GM12875 (cell line): ENCODE results near the gene SMIM38.
"Not testable (repeated sequence)": the region's sequence is repeated elsewhere in the genome, so short reads cannot be mapped to it uniquely, and the experiment has no call there.

Experiments used
- H3K4me3 ChIP-seq: one replicate; pipeline ENCODE4 v1.5.1; 2011; ENCODE audit warnings: low read depth, low read length, control low read depth
- TF ChIP-seq, protein P1 (sequence below): IDR thresholded peaks from 2 replicates; pipeline ENCODE4 v1.5.1; 2011; ENCODE audit warnings: low read depth, mild to moderate bottlenecking, control low read depth, inconsistent platforms, low read length, moderate library complexity, borderline replicate concordance; ENCODE audit not compliant: insufficient read depth

Gene SMIM38

DNA sequence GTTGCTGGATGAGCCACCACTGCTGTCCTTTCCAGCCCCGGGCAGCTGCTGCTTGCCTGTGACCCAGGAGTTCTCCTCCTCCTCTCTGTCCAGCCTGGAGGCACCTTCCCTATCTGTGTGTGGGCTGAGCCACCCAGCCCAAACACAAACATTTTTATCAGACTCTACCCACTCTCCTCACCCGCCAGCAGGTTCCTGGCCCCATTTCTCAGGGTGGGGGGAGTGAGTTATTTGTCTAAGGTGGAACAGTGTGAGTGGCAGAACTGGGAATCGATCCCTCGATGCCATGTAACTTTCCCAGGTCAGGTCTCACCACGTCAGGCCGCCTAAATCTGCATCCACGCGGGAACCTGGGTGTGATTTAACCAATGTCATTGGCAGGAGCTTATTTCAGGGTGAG lies 20.8 kb upstream of the SMIM38 start:
- no peak overlapping the region for H3K4me3 ChIP-seq
- TF ChIP-seq, protein P1, sequence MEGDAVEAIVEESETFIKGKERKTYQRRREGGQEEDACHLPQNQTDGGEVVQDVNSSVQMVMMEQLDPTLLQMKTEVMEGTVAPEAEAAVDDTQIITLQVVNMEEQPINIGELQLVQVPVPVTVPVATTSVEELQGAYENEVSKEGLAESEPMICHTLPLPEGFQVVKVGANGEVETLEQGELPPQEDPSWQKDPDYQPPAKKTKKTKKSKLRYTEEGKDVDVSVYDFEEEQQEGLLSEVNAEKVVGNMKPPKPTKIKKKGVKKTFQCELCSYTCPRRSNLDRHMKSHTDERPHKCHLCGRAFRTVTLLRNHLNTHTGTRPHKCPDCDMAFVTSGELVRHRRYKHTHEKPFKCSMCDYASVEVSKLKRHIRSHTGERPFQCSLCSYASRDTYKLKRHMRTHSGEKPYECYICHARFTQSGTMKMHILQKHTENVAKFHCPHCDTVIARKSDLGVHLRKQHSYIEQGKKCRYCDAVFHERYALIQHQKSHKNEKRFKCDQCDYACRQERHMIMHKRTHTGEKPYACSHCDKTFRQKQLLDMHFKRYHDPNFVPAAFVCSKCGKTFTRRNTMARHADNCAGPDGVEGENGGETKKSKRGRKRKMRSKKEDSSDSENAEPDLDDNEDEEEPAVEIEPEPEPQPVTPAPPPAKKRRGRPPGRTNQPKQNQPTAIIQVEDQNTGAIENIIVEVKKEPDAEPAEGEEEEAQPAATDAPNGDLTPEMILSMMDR, result no peak

DNA sequence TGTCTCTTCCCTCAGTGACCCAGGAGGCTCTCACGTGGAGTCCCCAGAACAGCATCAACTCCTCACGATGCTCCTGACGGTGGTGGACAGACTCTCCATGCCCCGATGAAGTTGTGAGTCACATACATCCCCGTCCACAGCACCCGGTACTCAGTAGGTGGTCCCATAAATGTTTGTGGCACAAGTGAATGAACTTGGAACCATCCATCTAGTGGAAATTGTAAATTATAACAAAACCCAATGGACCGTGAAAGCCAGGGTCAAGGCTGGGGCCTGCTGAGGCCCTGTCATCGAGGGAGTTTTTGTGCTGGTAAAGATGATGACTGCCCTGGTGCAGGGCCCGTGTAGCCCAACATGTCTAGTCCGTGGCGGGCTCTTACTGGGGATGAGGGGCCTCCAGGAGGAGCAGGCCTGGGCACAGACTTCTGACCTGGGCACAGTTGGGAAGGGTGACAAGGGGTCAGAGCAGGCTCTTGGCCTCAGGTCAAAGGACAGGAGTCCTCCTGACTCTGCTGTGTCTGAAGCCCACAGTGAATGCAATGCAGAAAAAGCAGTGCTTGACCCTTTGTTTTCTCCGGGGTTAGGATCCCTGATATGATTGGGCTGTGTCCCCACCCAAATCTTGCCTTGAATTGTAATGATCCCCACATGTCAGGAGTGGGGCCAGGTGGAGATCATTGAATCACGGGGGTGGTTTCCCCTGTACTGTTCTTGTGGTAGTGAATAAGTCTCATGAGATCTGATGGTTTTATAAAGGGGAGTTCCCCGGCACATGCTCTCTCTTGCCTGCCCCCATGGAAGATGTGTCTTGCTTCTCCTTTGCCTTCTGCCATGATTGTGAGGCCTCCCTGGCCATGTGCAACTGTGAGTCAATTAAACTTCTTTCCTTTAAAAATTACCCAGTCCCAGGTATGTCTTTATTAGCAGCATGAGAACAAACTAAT lies 20.0 kb upstream of the SMIM38 start:
- TF ChIP-seq, protein P1, result no peak
- no peak overlapping the region for H3K4me3 ChIP-seq

DNA sequence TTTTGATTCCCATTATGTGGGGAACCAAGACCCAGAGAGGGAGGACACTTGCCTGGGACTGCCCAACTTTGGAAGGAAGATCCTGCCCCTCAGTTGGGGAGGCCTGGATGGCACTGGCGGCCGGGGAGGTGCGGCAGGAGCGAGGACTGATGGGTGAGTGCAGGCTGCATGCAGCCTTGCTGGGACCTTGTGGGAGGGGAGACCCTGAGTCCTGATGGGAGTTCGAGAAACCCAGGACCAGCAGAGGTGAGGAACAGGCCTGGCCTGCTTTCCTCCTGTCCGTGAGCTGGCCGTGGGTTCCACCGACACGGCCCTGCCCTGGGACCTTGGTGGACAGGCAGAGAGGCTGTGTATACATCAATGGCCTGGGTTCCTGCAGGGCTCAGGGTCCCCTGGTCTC lies 19.3 kb upstream of the SMIM38 start:
- TF ChIP-seq, protein P1, result no peak
- no peak overlapping the region for H3K4me3 ChIP-seq

DNA sequence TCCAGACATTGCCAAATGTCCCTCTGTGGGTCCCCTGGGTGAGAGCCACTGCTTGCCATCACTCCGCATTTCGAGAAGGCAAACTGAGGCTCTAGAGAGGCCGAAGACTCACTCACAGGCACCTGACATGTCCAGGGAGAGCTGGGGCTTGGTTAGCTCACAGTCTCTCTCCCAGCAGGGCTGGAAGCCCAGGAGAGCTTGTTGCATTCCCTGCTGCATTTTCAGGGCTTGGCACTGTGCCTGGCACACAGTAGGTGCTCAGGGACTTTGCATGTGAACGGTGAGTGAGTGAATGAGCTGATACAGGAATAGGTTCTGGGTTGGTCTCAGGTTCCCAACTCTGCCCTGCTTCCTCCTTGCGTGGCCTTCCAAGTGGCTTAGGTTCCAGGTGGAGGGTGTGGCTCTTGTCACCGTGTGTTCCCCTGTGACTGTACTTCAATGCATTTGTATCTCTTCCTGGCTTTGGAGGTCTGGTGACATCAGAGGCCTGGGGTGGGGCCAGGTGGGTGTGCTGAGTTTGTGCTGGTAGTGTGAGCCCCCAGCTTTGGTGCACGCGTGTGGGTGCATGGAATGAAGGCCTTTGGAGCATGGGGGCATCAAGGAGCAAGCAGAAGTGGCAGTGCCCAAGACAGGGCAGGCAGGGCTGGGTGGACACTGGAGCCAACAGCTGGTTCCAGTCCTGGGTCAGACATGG lies 18.4 kb upstream of the SMIM38 start:
- TF ChIP-seq, protein P1, result no peak
- H3K4me3 ChIP-seq, result no peak overlapping the region

DNA sequence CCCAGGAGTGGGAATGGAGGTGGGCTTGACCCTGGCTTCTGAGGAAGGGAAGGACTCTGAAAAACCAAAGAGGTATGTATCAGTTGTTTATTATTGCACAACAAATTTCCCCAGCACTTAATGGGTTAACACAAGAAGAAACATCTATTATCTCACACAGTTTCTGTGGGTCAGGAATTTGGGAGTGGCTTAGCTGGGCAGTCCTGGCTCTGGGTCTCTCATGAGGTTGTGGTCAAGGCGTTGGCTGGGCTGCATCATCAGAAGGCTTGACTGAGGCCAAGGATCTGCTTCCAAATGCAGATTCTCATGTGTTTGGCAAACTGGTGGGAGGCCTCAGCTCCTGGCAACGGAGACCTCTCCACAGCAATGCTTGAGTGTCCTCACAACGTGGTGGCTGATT lies 17.5 kb upstream of the SMIM38 start:
- TF ChIP-seq, protein P1, result no peak
- no peak overlapping the region for H3K4me3 ChIP-seq

DNA sequence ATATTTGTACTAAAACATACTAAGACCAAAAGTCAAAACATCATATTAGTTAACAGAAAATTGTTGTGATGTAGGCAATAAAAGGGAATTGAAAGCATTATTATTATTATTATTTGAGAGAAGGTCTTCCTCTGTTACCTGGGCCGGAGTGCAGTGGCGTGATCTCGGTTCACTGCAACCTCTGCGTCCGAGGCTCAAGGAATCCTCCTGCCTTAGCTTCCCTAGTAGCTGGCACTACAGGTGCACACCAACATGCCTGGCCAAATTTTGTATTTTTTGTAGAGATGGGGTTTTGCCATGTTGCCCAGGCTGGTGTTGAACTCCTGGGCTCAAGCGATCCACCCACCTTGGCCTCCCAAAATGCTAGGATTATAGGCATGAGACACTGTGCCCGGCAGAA lies 15.6 kb upstream of the SMIM38 start:
- not testable (repeated sequence) for H3K4me3 ChIP-seq

DNA sequence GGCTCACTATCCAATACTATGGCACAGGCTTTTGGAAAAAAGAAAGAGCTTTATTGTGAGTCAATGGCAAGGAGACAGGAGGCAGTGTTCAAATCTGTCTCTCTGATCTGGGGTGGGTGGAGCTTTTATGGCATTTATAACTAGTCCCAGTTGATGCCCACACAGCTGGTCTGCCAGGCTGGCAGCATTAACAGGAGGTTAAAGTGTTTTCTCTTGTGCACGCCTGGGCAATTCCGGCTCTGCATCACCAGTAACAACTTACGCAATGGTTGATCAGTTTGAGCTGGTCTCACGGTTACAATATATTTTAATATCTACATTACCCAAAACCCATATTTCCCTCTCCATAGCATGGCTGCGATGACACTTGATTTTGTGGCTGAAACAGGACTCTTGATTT lies 15.1 kb upstream of the SMIM38 start:
- TF ChIP-seq, protein P1, result no peak
- no peak overlapping the region for H3K4me3 ChIP-seq
